Right atrium auricular region (tissue), 2 donors: Measurements from ENCODE around the gene CSK. TPM values are rescaled to one million over a fixed set of nuclear protein-coding genes. Genes with fewer than 3 reads are reported as not detected.

Source experiments
- DNase-seq: peaks from one replicate; pipeline ENCODE4 v3.0.0-alpha.2; 2019; ENCODE audit warnings: low spot score
- H3K27ac ChIP-seq, 2 donors: fragments of 200-600 bp; sonication (generic); 1 replicate in 1 of 2; 2 replicates in 1 of 2; pipeline ENCODE4 v1.5.1; 2016 to 2019
- H3K27me3 ChIP-seq, 2 donors: fragments of 200-600 bp; sonication (generic); one replicate each; pipeline versions ENCODE4 v1.5.1 to v1.6.0; 2017 to 2019
- H3K36me3 ChIP-seq: fragments of 200-600 bp; sonication (generic); one replicate; pipeline ENCODE4 v1.5.1; 2016
- H3K4me1 ChIP-seq, 2 donors: fragments of 200-600 bp; sonication (generic); one replicate each; pipeline versions ENCODE4 v1.5.1 to v1.6.0; 2017 to 2019
- H3K4me3 ChIP-seq, 2 donors: fragments of 200-600 bp; sonication (generic); 1 replicate in 1 of 2; 2 replicates in 1 of 2; pipeline ENCODE4 v1.5.1; 2017 to 2019; ENCODE audit warnings: mild to moderate bottlenecking in 1 of 2, moderate library complexity in 1 of 2
- H3K9me3 ChIP-seq, 2 donors: fragments of 200-600 bp; sonication (generic); one replicate each; pipeline ENCODE4 v1.5.1; 2019
- total RNA-seq, 2 donors: library from RNA; depleted of rRNA; stranded (reverse); fragments of >200 nt; gene quantifications; one replicate each; pipeline ENCODE4 v1.1.0, GENCODE V29; 2016
- TF ChIP-seq, protein P1 (sequence below), 2 donors: fragments of 200-600 bp; sonication (generic); IDR thresholded peaks; one replicate each; pipeline ENCODE4 v1.5.1; 2019; ENCODE audit warnings: antibody characterized with exemption in 2 of 2

Gene CSK
- total RNA-seq, 2 donors from 2014 or later = 25.6 to 26.8 TPM

- no peaks in the 10 kb centered on the region for H3K27me3 ChIP-seq
- H3K4me1 ChIP-seq = peaks cover 0 to 53% of the 10 kb centered on the region in 2 donors
- TF ChIP-seq, protein P1, sequence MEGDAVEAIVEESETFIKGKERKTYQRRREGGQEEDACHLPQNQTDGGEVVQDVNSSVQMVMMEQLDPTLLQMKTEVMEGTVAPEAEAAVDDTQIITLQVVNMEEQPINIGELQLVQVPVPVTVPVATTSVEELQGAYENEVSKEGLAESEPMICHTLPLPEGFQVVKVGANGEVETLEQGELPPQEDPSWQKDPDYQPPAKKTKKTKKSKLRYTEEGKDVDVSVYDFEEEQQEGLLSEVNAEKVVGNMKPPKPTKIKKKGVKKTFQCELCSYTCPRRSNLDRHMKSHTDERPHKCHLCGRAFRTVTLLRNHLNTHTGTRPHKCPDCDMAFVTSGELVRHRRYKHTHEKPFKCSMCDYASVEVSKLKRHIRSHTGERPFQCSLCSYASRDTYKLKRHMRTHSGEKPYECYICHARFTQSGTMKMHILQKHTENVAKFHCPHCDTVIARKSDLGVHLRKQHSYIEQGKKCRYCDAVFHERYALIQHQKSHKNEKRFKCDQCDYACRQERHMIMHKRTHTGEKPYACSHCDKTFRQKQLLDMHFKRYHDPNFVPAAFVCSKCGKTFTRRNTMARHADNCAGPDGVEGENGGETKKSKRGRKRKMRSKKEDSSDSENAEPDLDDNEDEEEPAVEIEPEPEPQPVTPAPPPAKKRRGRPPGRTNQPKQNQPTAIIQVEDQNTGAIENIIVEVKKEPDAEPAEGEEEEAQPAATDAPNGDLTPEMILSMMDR (IDR thresholded peaks at IDR 0.05) = no peak
- H3K9me3 ChIP-seq = no peaks in the 10 kb centered on the region
- H3K36me3 ChIP-seq = no peaks in the 10 kb centered on the region
- H3K27ac ChIP-seq = no peak overlapping the region
- H3K4me3 ChIP-seq = no peak overlapping the region
- DNase-seq = no peak
Measured at GRCh38 chr15:74778599-74778970, 3.3 kb upstream of the CSK start.

DNA sequence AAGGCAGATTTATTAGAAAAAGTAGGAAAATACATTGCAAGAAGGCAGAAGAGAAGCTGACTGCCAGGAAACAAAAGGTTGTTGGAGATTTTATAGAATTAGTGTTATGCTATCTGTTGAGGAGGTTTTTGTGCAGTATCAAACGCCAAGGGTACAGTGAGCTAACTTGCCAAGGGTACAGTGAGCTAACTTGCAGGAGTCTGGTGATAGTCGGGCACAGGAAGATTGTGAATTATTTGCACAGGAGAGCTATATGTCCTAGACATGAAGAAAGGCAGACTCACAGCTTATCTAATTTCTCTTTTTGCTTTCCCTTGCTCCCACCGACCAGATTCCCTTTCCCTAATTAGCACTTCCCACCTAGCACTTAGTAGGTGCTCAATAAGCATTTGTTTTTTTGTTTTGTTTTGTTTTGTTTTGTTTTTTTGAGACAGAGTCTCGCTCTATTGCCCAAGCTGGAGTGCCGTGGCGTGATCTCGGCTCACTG is 2.7 kb upstream of the CSK start:
- no peak overlapping the region for H3K27ac ChIP-seq
- no peaks in the 10 kb centered on the region for H3K9me3 ChIP-seq
- H3K4me3 ChIP-seq = no peak overlapping the region
- no peak for DNase-seq
- peaks cover 0 to 59% of the 10 kb centered on the region in 2 donors for H3K4me1 ChIP-seq
- H3K27me3 ChIP-seq = no peaks in the 10 kb centered on the region
- H3K36me3 ChIP-seq = no peaks in the 10 kb centered on the region
- TF ChIP-seq, protein P1 (IDR thresholded peaks at IDR 0.05) = no peak

DNA sequence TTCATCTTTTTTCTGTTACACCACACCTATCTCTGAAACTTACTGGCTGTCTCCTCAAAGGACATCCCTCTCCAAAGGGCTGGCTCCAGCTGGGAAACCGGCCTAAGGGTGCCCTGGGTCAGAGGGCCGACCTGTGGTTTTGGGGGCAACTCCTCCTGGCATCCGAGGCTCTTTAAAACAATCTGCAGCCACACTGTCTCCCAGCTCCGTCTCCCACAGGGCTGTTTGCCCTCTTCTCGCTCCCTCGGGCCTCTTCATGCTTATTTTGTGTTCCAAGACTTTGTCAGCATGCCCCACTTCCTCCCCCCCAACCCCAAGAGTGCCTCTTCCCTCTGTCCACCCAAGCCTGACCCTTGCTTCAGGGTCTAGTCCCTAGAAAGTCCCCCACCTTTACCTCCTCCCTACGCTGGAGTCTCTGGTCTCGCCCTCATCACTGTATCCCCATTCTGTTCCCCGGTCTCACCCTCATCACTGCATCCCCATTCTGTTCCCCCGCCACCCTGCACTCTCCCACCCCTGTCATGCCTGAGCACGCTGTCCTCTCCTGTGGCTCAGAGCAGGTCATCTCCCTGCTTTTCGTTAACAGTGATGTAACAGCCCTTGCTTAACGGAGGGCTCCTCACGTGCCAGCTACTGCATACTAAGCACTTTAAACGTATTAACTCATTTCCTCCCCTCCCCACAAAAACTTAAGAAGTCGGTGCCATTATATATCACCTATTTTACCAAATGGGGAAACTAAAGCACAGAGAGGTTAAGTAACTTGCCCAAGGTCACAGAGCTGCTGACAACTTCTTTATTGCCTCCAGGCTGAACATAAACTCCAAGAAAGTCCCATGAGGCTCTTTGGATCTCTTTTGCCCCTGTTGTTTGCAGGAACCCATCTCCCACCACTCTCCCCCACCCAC is 1.1 kb upstream of the CSK start:
- H3K4me3 ChIP-seq = peak overlapping the region in 1 of 2 donors; percentile 80
- no peaks in the 10 kb centered on the region for H3K9me3 ChIP-seq
- H3K4me1 ChIP-seq = peaks cover 0 to 75% of the 10 kb centered on the region in 2 donors
- H3K36me3 ChIP-seq = no peaks in the 10 kb centered on the region
- TF ChIP-seq, protein P1 (IDR thresholded peaks at IDR 0.05) = no peak
- H3K27me3 ChIP-seq = no peaks in the 10 kb centered on the region
- DNase-seq = no peak
- peak overlapping the region in 1 of 2 donors; percentile 72 for H3K27ac ChIP-seq

DNA sequence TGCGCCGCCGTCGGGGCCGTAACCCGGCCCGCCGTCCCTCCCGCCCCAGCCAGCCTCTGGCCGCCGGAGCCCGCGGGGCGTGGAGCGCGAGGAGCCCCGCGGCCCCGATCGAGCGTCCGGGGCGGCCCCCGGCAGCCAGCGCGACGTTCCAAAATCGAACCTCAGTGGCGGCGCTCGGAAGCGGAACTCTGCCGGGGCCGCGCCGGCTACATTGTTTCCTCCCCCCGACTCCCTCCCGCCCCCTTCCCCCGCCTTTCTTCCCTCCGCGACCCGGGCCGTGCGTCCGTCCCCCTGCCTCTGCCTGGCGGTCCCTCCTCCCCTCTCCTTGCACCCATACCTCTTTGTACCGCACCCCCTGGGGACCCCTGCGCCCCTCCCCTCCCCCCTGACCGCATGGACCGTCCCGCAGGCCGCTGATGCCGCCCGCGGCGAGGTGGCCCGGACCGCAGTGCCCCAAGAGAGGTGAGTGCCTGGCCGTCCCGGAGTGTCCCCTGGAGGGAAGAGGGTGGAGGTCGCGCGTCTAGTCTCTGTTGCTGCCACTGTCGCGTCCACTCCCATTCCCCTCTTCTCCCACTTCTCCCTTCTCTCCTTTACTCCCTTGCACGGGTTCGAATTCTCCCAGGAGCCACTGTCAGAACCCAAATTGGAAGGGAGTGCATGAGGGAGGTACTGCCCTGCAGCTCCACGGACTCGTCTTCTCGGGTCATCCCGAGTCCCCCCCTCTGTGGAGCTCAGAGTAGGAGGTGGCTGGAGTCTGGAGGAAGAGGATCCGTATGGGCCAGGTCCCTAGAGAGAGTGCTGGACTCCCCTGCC is 585 bp downstream of the CSK start:
- Histone ChIP-seq H3K4me1 (peaks cover 0 to 77% of the 10 kb centered on the region in 2 donors), H3K27me3 (no peaks in the 10 kb centered on the region), H3K36me3 (no peaks in the 10 kb centered on the region), H3K27ac (peak overlapping the region; percentile 91 to 92), H3K4me3 (peak overlapping the region; percentile 69 to 80), H3K9me3 (no peaks in the 10 kb centered on the region)
- TF ChIP-seq, protein P1 (IDR thresholded peaks at IDR 0.05) = no peak
- no peak for DNase-seq

DNA sequence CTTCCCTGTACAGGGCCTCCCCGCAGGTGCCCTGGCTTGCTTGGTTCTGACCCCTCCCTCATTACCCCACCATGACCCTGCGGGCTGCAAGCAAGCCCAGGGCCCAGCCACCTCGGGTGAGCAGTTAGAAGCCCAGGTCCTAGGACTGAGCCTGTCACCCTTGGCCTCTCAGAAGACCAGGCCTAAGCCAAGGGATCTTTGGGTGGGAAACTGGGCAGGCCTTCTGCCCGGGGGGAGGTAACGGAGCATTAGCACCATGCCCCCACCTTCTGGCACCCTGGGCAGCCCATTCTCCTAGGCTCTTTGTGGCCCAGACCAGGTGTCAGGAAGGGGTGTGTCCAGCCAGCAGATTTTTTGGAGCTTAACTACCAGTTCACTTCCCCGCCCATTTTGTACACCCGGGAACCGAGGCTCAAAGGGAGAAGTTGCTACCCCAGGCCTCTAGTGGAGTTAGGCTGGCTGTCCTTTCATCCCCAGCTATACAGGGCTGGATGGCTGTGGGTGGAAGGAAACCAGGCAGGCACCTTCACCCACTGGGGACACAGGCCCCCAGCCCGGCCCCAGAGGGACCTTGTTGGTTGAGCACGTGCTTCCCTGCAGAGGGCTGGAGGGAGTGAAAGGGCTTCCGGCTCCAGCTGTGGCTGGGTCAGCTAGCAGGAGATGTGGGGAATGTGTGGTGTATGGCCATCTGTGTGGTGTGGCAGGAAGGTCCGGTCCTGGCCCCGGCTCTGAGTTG is 1.4 kb downstream of the CSK start:
- Histone ChIP-seq H3K9me3 (no peaks in the 10 kb centered on the region), H3K36me3 (no peaks in the 10 kb centered on the region), H3K27ac (peak overlapping the region; percentile 91 to 92), H3K4me1 (peaks cover 0 to 77% of the 10 kb centered on the region in 2 donors), H3K27me3 (no peaks in the 10 kb centered on the region), H3K4me3 (peak overlapping the region; percentile 69 to 80)
- TF ChIP-seq, protein P1 (IDR thresholded peaks at IDR 0.05) = no peak
- DNase-seq = no peak
